ENCODE results near the gene ZNF148. TPM values are rescaled to one million over a fixed set of nuclear protein-coding genes. Genes with fewer than 3 reads are reported as not detected.

ZNF148 gene
- total RNA-seq, 1 experiment from 2014 or later = 47.8 TPM

DNA sequence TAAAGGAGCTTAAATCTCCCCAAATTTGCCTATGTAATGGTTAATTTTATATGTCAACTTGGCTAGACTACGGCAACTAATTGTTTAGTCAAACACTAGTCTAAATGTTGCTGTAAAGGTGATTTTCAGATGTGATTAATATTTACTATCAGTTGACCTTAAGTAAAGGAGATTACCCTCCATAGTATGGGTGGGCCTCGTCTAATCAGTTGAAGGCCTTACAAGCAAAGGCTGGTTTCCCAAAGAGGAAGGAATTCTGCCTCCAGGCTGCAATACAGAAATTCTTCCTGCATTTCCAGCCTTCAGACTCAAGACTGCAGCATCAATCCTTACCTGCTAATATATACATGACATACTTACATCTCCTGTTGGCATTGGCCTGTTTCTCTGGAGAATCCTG, 186.2 kb downstream of the ZNF148 start:
- ChIA-PET CTCF (no interaction called here), POLR2A (ENCODE audit: low non-redundant PET) (no interaction called here)
- Histone ChIP-seq H3K4me1 (ENCODE audit: insufficient read depth, low read length, poor library complexity, severe bottlenecking) (peaks cover 8% of the 10 kb centered on the region), H3K27ac (ENCODE audit: low read depth, low read length, poor library complexity, severe bottlenecking) (no peak overlapping the region), H3K36me3 (ENCODE audit: insufficient read depth, low read length, poor library complexity, severe bottlenecking) (no peaks in the 10 kb centered on the region), H3K9me3 (ENCODE audit: low read depth, low read length, poor library complexity, severe bottlenecking) (no peaks in the 10 kb centered on the region), H3K4me3 (ENCODE audit: low read depth, low read length, poor library complexity, severe bottlenecking) (no peak overlapping the region), H3K27me3 (replicated peaks; ENCODE audit: insufficient read depth, low read depth, low read length, poor library complexity) (no peaks in the 10 kb centered on the region)
- BruUV-seq (replicated peaks) = no TSS peak
- intact Hi-C loops (cut with micrococcal nuclease; ENCODE audit: unreplicated experiment) = no loop called here
- DNase-seq (ENCODE audit: low spot score) = no peak
- no peak for TF ChIP-seq EZH2 (IDR thresholded peaks at IDR 0.05; ENCODE audit: borderline replicate concordance, low read depth, low read length, poor library complexity, severe bottlenecking)
- TF ChIP-seq, protein P1, sequence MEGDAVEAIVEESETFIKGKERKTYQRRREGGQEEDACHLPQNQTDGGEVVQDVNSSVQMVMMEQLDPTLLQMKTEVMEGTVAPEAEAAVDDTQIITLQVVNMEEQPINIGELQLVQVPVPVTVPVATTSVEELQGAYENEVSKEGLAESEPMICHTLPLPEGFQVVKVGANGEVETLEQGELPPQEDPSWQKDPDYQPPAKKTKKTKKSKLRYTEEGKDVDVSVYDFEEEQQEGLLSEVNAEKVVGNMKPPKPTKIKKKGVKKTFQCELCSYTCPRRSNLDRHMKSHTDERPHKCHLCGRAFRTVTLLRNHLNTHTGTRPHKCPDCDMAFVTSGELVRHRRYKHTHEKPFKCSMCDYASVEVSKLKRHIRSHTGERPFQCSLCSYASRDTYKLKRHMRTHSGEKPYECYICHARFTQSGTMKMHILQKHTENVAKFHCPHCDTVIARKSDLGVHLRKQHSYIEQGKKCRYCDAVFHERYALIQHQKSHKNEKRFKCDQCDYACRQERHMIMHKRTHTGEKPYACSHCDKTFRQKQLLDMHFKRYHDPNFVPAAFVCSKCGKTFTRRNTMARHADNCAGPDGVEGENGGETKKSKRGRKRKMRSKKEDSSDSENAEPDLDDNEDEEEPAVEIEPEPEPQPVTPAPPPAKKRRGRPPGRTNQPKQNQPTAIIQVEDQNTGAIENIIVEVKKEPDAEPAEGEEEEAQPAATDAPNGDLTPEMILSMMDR (conservative IDR thresholded peaks at IDR 0.05; ENCODE audit: low read depth, low read length) = no peak

DNA sequence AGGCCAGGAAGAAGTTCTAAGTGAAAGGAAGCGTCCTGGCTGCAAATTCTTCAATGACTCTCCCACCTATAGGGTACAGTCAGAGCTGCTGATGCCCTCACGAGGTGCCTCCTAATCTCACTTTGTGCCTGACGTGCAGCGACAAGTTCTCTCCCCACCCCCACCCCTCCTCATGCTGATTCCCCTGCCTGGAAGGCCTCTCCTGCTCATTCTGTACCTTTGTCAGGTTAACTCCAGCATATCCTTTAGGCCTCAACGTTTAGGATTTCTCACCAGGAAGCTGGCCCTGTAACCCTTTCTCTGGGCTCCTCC, 187.6 kb downstream of the ZNF148 start:
- BruUV-seq (replicated peaks) = no TSS peak
- CTCF ChIA-PET = no interaction called here
- POLR2A ChIA-PET (ENCODE audit: low non-redundant PET) = no interaction called here
- intact Hi-C loops (cut with micrococcal nuclease; ENCODE audit: unreplicated experiment) = no loop called here
- H3K36me3 ChIP-seq (ENCODE audit: insufficient read depth, low read length, poor library complexity, severe bottlenecking) = no peaks in the 10 kb centered on the region
- H3K27ac ChIP-seq (ENCODE audit: low read depth, low read length, poor library complexity, severe bottlenecking) = no peak overlapping the region
- DNase-seq (ENCODE audit: low spot score) = no peak
- TF ChIP-seq EZH2 (IDR thresholded peaks at IDR 0.05; ENCODE audit: borderline replicate concordance, low read depth, low read length, poor library complexity, severe bottlenecking) = no peak
- TF ChIP-seq, protein P1 (conservative IDR thresholded peaks at IDR 0.05; ENCODE audit: low read depth, low read length) = no peak
- no peak overlapping the region for H3K4me3 ChIP-seq (ENCODE audit: low read depth, low read length, poor library complexity, severe bottlenecking)
- no peaks in the 10 kb centered on the region for H3K27me3 ChIP-seq (replicated peaks; ENCODE audit: insufficient read depth, low read depth, low read length, poor library complexity)
- H3K9me3 ChIP-seq (ENCODE audit: low read depth, low read length, poor library complexity, severe bottlenecking) = no peaks in the 10 kb centered on the region
- peaks cover 8% of the 10 kb centered on the region for H3K4me1 ChIP-seq (ENCODE audit: insufficient read depth, low read length, poor library complexity, severe bottlenecking)

DNA sequence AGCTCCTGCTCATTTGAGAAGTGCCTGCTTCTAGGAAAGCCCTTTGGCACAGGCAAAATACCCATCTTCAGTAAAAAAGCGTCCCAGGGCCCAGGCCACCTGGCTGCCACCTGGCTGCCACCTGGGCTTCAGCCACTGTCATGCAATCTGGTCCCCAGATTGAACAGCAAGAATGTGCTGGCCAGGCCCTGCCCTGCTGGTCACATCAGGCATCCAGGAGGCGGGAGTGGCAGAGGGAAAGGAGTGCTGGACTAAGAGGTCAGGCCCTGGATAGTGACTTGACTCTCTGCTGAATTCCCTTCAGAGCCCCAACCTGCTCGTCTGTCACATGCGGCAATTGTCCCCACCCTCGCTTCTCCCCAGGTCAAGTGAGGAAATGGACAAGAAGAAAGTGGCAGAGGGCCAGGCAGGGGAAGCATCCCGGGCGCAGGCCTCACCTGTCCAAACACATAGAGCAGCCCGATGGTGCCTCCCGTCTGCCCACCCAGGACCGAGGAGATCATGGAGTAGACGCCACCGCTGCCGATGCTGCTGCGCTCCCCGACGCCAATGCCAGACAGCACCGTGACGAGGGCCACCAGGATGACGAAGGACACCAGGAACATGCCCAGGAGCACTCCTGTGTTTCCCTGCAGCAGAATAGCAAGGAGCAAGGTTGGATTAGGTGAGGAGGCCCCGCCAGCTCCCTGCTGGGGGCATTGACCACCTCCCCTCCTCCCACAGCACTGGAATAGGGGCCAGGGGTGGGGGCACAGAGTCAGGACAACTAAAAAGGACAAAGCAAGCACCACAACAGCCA, 188.1 kb downstream of the ZNF148 start:
- H3K4me1 ChIP-seq (ENCODE audit: insufficient read depth, low read length, poor library complexity, severe bottlenecking) = peaks cover 8% of the 10 kb centered on the region
- intact Hi-C loops (cut with micrococcal nuclease; ENCODE audit: unreplicated experiment) = no loop called here
- peak overlapping the region; percentile 31 for H3K27ac ChIP-seq (ENCODE audit: low read depth, low read length, poor library complexity, severe bottlenecking)
- POLR2A ChIA-PET (ENCODE audit: low non-redundant PET) = no interaction called here
- no peaks in the 10 kb centered on the region for H3K36me3 ChIP-seq (ENCODE audit: insufficient read depth, low read length, poor library complexity, severe bottlenecking)
- CTCF ChIA-PET = no interaction called here
- no peak for DNase-seq (ENCODE audit: low spot score)
- H3K4me3 ChIP-seq (ENCODE audit: low read depth, low read length, poor library complexity, severe bottlenecking) = no peak overlapping the region
- H3K9me3 ChIP-seq (ENCODE audit: low read depth, low read length, poor library complexity, severe bottlenecking) = no peaks in the 10 kb centered on the region
- no TSS peak for BruUV-seq (replicated peaks)
- TF ChIP-seq, protein P1 (conservative IDR thresholded peaks at IDR 0.05; ENCODE audit: low read depth, low read length) = no peak
- no peak for TF ChIP-seq EZH2 (IDR thresholded peaks at IDR 0.05; ENCODE audit: borderline replicate concordance, low read depth, low read length, poor library complexity, severe bottlenecking)
- no peaks in the 10 kb centered on the region for H3K27me3 ChIP-seq (replicated peaks; ENCODE audit: insufficient read depth, low read depth, low read length, poor library complexity)
